ENCODE measurements around the gene ORMDL3. TPM values are rescaled to one million over a fixed set of nuclear protein-coding genes. Genes with fewer than 3 reads are reported as not detected.

The ORMDL3 gene
- total RNA-seq, 1 donor from 2014 or later, result 70.9 TPM

DNA sequence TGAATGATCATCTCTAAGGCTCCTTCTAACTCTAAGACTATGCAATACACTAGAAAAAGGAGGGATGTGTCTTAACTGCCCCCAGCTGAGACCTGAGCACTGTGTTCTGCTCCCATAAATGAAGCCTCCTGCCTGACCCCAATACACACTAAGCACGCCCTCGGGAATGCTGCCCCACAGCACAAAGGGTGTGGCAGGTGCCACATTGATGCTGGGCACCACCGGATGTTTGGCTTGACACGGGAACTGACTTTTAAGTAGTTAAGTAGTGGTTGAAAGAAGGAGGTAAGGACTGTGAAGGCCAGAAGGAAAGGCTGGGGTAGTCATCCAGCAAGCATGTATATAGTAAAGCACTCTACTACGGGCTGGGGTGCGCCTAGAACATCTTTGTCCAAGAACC lies 39.4 kb upstream of the ORMDL3 start:
- Mint-ChIP-seq H3K27me3 (ENCODE audit: unreplicated experiment) (peaks cover 13% of the 10 kb centered on the region), H3K27ac (ENCODE audit: unreplicated experiment) (no peak overlapping the region), H3K36me3 (ENCODE audit: unreplicated experiment) (no peaks in the 10 kb centered on the region), H3K4me3 (ENCODE audit: unreplicated experiment) (no peak overlapping the region), H3K4me1 (ENCODE audit: low read depth, unreplicated experiment) (no peaks in the 10 kb centered on the region), H3K9me3 (ENCODE audit: unreplicated experiment) (peaks cover 3% of the 10 kb centered on the region)
- TF ChIP-seq, protein P1, sequence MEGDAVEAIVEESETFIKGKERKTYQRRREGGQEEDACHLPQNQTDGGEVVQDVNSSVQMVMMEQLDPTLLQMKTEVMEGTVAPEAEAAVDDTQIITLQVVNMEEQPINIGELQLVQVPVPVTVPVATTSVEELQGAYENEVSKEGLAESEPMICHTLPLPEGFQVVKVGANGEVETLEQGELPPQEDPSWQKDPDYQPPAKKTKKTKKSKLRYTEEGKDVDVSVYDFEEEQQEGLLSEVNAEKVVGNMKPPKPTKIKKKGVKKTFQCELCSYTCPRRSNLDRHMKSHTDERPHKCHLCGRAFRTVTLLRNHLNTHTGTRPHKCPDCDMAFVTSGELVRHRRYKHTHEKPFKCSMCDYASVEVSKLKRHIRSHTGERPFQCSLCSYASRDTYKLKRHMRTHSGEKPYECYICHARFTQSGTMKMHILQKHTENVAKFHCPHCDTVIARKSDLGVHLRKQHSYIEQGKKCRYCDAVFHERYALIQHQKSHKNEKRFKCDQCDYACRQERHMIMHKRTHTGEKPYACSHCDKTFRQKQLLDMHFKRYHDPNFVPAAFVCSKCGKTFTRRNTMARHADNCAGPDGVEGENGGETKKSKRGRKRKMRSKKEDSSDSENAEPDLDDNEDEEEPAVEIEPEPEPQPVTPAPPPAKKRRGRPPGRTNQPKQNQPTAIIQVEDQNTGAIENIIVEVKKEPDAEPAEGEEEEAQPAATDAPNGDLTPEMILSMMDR (IDR thresholded peaks at IDR 0.05; ENCODE audit: partially characterized antibody, unreplicated experiment), result no peak
- no peak for DNase-seq

GRCh38 chr17:39965017-39965699 lies 37.8 kb upstream of the ORMDL3 start:
- H3K27me3 Mint-ChIP-seq (ENCODE audit: unreplicated experiment), result peaks cover 10% of the 10 kb centered on the region
- H3K36me3 Mint-ChIP-seq (ENCODE audit: unreplicated experiment), result no peaks in the 10 kb centered on the region
- H3K27ac Mint-ChIP-seq (ENCODE audit: unreplicated experiment), result no peak overlapping the region
- peaks cover 2% of the 10 kb centered on the region for H3K4me1 Mint-ChIP-seq (ENCODE audit: low read depth, unreplicated experiment)
- peaks cover 3% of the 10 kb centered on the region for H3K9me3 Mint-ChIP-seq (ENCODE audit: unreplicated experiment)
- H3K4me3 Mint-ChIP-seq (ENCODE audit: unreplicated experiment), result no peak overlapping the region
- TF ChIP-seq, protein P1 (IDR thresholded peaks at IDR 0.05; ENCODE audit: partially characterized antibody, unreplicated experiment), result no peak
- no peak for DNase-seq

- H3K4me3 Mint-ChIP-seq (ENCODE audit: unreplicated experiment), result no peak overlapping the region
- DNase-seq, result no peak
- H3K36me3 Mint-ChIP-seq (ENCODE audit: unreplicated experiment), result no peaks in the 10 kb centered on the region
- TF ChIP-seq, protein P1 (IDR thresholded peaks at IDR 0.05; ENCODE audit: partially characterized antibody, unreplicated experiment), result no peak
- peaks cover 2% of the 10 kb centered on the region for H3K27me3 Mint-ChIP-seq (ENCODE audit: unreplicated experiment)
- H3K27ac Mint-ChIP-seq (ENCODE audit: unreplicated experiment), result no peak overlapping the region
- H3K9me3 Mint-ChIP-seq (ENCODE audit: unreplicated experiment), result peaks cover 6% of the 10 kb centered on the region
- peaks cover 2% of the 10 kb centered on the region for H3K4me1 Mint-ChIP-seq (ENCODE audit: low read depth, unreplicated experiment)
Measured at GRCh38 chr17:39963829-39964228, 36.4 kb upstream of the ORMDL3 start.

DNA sequence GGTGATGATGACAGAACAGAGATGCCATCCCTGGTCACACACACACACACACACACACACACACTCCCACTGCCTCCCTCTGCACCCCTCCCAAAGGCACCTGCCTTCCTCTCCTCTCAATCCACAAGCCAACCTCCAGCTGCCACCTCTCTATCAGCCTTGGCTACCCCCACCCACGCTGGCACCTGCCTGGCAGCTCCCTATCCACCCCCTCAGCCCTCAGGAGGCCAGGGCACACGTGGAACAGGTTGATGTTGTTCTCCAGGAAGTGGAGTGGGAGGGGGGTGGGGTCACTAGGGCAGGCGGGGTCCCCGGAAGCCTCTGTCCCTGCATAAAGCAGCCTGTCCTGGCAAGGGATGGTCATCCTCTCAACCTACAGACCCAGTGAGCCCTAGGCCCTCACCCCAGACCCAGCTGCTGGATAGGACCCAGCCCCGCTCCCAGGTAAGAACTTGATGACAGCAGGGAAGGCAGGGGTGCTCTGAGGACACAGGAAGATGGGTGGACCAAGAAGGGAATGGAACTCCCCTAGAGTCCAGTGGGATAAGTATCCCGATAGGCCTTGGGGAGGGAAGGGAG lies 35.3 kb upstream of the ORMDL3 start, which contains the start of gene GSDMA:
Gene GSDMA, plus strand, starts transcription at position 363 of the 579 bp plus-strand sequence. CDS start 2,684 bp downstream, outside the sequence.
- Mint-ChIP-seq H3K4me1 (ENCODE audit: low read depth, unreplicated experiment) (peaks cover 2% of the 10 kb centered on the region), H3K27ac (ENCODE audit: unreplicated experiment) (no peak within 1 kb of the TSS), H3K36me3 (ENCODE audit: unreplicated experiment) (no peaks in the 10 kb centered on the region), H3K4me3 (ENCODE audit: unreplicated experiment) (no peak within 1 kb of the TSS), H3K27me3 (ENCODE audit: unreplicated experiment) (peaks cover 2% of the 10 kb centered on the region), H3K9me3 (ENCODE audit: unreplicated experiment) (peaks cover 10% of the 10 kb centered on the region)
- TF ChIP-seq, protein P1 (IDR thresholded peaks at IDR 0.05; ENCODE audit: partially characterized antibody, unreplicated experiment), result no peak
- DNase-seq, result no peak

DNA sequence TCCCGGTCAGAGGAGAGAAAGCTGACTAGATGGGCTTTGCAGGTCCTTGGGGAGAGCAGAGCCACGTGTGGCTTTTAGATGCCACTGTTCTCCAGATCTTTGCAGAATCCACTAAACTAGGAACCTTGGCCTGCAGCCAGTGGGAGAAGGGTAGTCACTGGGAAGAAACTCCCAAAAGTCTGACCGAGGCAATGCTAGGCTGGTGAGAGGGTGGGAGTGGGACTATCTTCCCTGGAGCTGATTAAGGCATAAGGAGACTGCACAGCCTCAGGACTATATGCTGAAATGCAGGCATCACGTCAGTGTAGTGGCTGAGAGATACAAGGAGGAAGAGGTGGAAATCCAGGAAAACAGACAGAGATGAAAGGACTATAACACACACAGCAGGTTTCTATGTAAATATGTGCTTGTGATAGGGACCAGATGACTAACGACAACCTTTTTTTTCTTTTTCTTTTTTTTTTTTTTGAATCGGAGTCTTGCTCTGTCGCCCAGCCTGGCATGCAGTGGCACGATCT lies 33.2 kb upstream of the ORMDL3 start:
- H3K4me3 Mint-ChIP-seq (ENCODE audit: unreplicated experiment), result no peak overlapping the region
- TF ChIP-seq, protein P1 (IDR thresholded peaks at IDR 0.05; ENCODE audit: partially characterized antibody, unreplicated experiment), result no peak
- H3K36me3 Mint-ChIP-seq (ENCODE audit: unreplicated experiment), result no peaks in the 10 kb centered on the region
- no peak overlapping the region for H3K27ac Mint-ChIP-seq (ENCODE audit: unreplicated experiment)
- H3K4me1 Mint-ChIP-seq (ENCODE audit: low read depth, unreplicated experiment), result peaks cover 2% of the 10 kb centered on the region
- no peak for DNase-seq
- peaks cover 10% of the 10 kb centered on the region for H3K9me3 Mint-ChIP-seq (ENCODE audit: unreplicated experiment)
- H3K27me3 Mint-ChIP-seq (ENCODE audit: unreplicated experiment), result peaks cover 2% of the 10 kb centered on the region

All from glutamatergic neuron (in vitro differentiated cells).